GM12874 (cell line): ENCODE measurements around the gene ZNF638.

Source experiments
- CTCF ChIP-seq: IDR thresholded peaks from 2 replicates; pipeline ENCODE4 v1.5.1; 2011; ENCODE audit warnings: low read depth, mild to moderate bottlenecking, control low read depth, low read length, moderate library complexity; ENCODE audit not compliant: insufficient read depth

Gene ZNF638

GRCh38 chr2:71348302-71348701 is 16.7 kb downstream of the ZNF638 start:
- TF ChIP-seq CTCF = no peak

DNA sequence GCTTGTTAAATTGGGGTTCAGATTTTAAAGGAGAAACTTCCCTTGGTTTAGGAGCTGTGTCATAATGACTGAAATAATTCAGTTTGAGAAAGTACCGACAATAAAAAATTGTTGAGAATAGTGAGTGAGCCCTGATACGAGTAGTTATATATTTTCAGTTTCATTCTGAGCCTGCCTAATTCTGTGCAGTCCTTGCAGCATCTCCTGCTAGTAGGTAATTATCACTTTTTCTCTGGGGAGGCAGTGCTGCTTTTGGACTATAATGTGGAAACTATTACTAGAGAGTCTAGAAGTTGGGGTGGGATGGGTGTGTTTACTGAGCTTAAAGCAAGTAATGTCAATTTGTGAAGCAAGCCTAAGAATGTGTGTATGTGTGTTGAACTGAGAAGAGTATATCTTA is 21.7 kb downstream of the ZNF638 start:
- no peak for TF ChIP-seq CTCF

GRCh38 chr2:71358931-71359671 is 27.5 kb downstream of the ZNF638 start:
- no peak for TF ChIP-seq CTCF

DNA sequence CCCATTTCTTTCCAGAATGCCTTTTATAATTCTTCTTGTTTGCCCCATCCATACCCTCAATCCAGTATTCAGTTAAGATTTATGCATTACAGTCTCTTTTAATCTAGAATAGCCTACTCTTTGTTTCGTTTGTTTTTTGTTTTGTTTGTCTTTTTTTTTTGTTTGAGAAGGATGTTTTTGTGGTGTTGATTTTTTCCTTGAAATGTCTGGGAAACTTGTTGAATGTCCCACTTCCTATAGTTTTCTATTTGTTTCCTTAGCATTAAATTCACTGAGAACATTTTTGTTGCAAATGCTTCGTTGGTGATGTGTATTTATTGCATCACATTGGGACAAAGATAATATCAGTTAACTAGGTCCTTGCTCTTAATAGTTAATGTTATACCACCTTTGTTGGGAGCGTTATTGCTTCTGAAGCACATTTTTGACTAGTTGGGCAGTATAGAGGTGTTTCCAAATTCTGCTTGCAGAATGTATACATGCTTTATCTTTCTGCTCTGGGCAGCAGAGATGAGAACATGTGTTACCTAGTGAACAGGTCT is 28.9 kb downstream of the ZNF638 start:
- TF ChIP-seq CTCF = no peak

GRCh38 chr2:71361631-71362030 is 30.0 kb downstream of the ZNF638 start:
- no peak for TF ChIP-seq CTCF

GRCh38 chr2:71362447-71362846 is 30.9 kb downstream of the ZNF638 start:
- TF ChIP-seq CTCF = no peak

DNA sequence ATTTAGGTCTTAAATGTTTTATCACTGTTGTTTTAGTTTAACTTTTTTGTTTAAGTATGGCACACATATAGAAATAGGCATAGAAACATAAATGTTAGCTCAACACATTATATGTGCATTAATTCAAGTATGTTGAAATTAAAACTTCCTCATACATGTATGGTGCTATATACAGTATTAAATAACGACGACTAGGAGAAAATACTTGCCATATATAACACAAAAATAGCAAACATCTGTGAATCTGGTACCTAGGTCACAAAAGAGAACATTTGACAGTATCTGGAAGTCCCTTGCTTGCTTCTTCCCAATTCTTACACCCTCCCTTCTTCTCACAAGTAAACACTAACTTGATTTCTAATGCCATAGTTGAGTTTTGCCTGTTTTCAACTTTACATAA is 38.4 kb downstream of the ZNF638 start:
- TF ChIP-seq CTCF = no peak
